Lung microvascular endothelial cell (primary cell): ENCODE measurements around the gene EXT2. TPM values are rescaled to one million over a fixed set of nuclear protein-coding genes. Genes with fewer than 3 reads are reported as not detected.

Experiments
- DNase-seq, 2 donors: peaks; one replicate each; pipeline versions ENCODE4 v3.0.0 to v3.0.0-alpha.2; 2010; ENCODE audit warnings: low read depth in 2 of 2
- total RNA-seq: library from RNA; depleted of rRNA; stranded (reverse); fragments of >200 nt; gene quantifications from 2 replicates; pipeline ENCODE4 v1.2.1, GENCODE V29; 2014

The EXT2 gene
- total RNA-seq, 1 donor from 2014 or later: 119 TPM

DNA sequence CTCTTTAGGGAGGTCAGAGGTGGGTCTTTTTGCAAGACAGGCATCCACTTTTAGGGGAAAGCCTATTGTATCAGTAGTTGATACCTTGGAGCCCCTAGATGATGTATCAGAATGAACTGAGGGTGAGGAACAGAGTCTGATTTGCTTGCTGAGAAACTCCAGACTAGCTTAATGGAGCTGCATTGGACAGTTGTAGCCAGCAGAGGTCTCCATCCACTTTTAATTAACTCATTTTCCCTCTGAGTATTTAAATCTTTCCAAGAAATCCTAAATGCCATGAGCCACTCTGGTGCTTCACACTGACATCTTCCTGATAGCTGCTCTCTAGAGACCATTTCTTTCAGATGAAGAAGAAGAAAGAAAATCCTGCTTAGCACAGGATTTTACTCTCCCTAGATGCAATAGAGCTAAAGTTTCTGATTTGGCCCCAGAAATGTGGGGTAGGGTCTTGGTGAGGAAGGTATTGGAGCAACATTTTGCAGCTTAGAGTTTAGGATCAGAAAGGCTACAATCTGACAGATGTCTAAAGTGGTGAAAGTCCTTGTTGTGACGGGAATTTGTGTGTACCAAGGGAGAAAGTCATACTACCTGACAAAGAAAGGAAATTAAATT, 38.0 kb downstream of the EXT2 start:
- DNase-seq: peak; percentile 55 to 68

DNA sequence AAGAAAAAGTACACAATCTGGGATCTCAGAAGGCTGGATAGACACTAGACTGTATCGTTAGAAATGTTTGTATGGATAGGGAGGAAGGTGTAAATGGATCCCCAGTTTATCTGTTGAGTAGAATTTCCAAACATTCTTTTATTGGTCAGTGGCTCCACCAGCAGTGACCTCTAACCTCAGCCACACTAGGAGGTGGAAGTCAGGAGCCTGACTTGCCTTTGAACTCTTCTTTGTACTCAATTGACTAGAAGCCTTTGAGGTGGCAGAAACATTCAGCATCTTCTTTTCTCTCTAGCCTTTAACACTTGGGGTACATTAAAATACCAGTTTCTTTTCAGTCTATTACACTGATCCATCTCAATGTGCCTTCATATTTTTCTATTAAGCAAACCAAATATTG, 39.1 kb downstream of the EXT2 start:
- DNase-seq: no peak

DNA sequence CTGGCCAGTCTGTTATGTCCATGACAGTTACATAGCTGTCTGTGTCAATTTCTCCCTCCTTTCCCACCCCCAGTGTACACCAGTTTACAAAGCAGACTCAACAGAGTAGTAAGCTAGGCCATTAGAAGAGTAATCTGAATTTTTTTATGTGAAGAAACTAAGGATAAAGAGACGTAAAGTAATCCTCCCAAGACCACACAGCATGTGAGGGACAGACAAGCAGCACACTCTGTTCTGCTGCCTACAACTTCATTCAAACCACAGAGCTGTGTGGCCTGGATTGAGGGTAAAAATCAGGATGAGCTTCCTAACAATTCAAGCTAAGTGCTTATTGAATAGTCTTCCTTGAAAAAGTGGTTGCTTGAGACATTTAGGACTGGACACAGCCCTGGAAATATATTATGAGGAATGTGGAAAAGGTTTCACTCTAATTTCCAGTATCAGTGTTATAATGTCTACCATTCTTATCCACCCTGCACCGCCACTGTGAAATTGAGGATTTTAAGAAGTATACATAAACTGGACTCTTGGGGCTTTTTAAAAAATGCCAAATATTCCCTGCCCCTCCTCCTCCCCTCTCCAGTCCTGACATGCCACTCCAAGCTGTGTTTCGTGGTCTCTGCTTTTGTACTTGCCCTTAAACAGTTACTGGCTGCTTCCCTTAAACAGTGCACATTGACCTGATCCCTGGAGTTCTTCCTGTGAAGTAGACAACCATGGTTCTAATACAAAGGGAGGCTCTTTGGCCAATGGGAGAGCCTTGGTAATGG, 40.9 kb downstream of the EXT2 start:
- no peak for DNase-seq

DNA sequence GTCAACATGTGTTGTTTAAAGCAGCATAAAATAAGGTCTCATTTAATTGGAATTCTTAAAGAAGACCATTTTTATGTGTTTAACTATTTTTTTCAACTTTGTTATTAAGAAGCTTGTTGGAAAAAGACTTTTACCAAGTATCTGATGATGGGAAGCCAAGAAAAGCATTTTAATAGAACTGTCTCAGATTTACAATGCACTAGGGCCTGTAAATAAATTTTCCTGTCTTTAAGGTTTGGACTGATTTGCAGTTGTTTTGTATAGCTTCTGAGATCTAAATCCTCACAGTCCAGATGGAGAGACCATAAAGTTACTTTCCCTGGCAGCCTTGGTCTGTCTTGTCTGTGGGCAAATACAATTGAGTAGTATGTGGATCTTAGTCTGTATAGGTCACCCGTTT, 41.6 kb downstream of the EXT2 start:
- no peak for DNase-seq

DNA sequence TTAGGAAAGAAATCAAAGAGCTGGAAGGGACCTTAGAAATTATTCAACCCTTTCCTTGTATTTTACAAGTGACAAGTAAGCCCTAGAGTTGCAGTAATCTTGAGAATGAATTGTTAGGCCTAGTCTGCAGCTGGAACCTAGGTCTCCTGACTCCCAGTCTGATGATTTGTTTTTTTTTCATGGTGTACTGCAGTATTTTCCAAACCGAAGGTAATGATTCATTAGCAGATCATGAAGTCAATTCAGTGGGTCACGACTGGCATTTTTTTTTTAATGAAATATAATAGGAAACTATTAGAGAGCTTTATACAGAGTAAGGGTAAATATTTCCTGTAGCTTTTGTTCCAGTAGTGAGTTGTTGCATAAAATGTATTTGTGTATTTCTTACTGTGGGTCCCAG, 42.8 kb downstream of the EXT2 start:
- peak; percentile 36 to 61 for DNase-seq

DNA sequence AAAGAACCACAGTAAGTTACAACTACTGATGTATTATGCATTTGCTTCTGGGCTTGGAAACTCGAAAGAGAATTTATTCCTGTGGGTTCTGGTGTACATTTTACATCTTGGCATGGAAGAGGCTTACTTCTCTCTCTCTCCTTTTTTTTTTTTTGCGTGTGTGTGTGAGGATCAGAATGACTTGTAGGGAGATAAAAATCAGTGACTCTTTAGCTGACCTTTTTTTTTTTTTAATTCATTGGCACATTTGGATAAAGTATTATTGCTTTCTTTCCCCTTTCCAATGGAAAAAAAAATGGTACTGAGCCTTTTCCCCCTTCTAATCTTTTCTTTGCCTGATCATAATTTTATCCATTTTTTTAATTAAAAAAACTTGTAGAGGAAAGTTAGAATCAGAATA, 43.5 kb downstream of the EXT2 start:
- no peak for DNase-seq

DNA sequence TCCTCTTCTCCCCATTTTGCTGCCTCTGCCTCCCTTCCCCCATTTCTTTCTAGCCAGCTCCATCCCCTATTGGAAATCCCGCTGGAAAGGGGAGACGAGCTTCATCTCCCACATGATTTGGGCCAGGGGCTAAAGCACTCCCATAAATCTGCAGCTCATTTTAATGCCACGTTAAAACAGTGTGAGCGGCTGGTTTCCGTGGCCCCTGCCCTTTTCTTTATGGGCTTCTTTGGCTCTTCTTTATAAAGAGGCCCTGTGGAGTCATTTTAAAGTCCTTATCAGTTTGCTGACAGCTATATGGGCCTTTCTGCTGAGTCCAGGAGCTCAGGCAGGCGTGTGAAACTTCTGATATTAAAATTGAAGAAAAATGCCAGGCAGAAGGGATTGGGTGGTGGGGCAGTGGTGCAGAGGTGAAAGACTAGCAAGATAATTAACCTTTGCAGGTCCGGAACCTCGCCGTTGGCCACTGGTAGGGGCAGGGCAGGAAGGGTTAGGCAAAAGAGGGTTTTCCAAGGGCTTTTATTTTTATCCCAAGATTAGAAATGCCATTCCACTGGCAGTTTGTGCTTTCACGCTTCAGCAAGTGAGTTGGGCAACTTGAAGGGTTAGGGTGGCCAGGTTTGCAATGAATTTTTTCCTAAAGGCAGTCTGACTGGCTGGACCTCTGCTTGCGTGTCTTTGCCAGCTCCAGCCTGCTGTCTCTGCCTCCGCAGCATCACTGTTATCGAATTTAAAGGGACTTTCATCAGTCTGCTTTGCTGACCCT, 44.3 kb downstream of the EXT2 start:
- no peak for DNase-seq

DNA sequence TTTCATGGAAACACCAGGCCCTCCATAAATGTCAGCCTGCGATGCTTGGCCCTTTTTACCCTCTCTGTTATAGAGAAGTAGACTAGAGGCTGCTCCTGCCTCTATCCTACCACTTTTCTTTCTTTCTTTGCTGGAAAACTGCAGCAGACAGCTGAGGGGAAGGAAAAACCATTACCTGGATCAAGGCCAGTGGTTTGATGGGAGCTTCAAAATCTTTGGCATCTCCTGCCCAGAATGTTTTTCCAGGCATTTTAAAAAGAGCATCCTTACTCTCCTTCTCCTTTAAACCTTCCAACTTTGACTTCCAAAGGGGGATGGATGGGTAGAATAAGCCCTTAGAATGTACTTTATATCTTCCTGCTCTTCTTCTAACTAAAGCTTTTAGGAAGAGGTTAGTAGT, 44.9 kb downstream of the EXT2 start:
- DNase-seq: no peak

DNA sequence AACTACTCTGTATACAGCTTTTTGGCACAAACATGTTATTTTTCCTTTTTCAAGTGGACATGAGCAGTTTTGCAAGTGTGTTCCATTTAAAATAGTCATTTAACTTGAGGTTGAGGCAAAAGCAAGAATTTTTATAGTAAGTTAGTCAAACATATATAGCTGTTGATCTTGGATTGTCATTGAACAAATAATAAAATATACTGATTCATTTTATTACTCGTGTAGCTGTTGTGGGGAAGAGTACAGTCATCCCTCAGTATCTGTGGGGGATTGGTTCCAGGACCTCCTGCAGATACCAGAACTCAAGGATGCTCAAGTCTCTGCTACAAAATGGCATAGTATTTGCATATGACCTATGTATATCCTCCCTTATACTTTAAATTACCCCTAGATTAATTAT, 45.3 kb downstream of the EXT2 start:
- no peak for DNase-seq

DNA sequence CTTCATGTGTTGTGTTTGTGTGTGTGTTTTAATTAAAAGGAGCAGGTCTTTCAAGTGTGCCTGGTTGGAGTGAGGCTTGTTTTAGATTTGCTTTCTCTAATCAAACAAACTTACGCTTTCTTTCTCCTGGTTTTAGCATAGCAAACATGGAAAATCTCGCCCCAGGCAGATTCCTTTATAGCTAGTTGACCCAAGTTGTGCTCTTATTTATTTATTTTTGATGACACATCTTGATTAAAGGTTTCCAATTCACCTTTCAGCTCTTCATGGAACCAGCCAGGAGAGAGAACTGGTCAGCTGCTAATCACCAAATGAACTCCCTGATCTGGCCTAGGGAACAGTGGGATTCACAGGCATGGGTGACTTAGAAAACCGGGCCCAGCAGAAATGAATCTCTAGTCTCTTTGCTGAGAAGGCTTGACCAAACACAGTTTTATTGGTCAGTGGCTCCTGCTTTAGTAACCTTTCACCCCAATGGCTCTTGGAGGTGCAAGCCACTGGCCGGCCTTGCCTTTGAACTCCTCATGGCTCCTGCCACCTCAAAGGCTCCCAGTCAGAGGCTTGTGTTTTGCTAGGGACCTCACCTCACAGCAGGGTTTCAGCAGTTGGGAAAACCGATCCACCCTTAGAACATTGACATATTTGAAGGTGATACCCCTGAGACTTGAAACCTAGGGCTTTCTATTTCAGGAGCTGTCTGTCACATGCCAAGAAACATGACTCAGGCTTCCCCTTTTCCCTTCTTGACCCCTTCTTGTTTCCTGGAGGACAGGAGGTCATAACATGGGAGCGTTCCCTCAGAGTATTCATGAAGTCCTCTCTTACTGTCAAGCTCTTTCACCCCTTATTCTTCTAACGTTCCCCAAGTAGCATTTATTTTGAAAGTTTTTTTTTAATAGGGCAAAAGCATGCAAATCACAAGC, 48.8 kb downstream of the EXT2 start:
- peak in 1 of 2 donors; percentile 37 for DNase-seq

DNA sequence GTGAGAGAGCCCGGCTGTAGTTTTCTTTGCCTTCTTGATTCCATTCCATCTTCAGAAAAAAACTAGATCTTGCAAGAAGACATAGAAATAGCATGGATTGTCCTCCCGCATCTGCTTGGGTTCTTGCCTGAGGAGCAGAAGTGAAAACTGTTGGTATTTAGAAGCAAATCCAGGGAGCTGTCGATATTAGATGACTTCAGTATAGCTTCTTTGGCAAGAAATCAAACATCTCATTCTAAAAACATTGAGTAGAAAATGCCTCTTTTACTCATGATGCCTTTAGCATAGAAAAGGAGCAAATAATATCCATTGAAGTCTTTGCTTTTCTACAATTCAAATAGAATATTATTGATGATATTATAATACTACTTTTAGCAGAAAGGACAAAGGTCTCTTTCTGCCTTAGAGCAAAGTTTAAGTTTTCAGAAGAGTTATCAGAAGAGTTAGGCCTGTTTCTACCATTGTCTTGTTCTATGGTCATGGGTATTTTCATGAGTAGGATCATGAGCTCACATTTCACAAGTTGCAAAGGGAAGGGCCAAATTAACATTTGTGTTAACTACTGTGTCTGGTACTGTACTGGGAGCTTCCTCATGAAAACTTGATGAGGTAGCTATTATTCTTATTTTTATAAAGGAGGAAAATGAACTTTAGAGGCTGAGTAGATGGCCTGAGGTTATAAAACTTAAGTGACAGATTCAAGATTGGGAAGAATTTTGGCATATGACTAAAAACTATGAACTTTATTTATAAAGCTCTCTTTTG, 49.7 kb downstream of the EXT2 start:
- DNase-seq: no peak

DNA sequence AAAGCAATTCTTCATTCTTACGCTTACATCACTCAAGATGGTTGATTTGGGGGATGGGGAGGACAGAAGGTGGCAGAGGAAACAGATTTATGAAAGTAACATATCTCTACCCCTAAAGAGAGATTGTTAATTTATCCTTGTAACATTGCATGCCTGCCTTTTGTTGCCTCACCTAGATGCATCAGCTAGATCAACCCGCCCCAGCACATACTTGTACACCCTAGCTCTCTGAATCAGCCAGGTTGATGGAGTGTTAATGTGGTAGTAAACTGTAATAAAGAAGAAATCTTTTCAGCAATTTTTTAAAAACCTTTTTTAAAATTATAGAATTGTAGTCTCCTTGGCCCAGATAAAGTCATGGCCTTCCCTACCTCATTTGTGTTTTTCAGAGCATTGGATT, 51.5 kb downstream of the EXT2 start:
- DNase-seq: no peak

DNA sequence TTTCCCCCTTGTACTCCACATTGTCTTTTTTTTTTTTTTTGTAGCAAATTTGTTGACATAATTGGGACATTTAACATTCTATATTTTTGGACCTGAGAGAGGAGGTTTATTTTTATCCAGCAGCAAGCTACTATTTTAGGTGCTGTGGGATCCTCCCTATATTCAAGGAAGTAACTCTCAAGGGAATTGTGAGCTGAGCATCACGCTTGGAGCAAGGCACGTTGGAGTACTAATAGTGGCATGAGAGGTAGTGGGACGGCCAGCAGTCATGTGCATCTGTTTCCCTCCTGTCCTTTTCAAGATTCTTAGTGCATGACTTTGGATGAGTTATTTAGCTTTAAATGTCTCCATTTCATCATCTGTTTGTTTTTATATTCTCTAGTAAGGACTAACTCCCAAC, 52.3 kb downstream of the EXT2 start:
- no peak for DNase-seq

DNA sequence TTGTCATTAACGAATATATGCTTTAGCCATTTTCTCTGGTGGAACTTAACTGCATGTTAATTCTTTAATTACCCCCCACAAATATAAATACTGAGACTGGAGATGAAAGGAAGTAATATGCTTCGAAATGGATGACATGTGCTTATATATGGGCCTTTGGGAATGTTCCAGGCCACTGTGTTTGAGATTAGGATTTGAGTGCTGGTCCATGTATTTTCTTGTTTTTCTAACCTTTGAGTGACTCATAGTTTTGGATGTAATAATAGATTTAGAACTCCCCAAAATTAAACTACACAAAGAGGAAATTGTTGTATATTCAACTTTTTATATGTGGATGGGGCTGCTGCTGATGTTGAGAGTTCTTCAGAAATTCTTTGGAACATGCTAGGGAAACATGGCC, 54.2 kb downstream of the EXT2 start:
- peak in 1 of 2 donors; percentile 13 for DNase-seq

DNA sequence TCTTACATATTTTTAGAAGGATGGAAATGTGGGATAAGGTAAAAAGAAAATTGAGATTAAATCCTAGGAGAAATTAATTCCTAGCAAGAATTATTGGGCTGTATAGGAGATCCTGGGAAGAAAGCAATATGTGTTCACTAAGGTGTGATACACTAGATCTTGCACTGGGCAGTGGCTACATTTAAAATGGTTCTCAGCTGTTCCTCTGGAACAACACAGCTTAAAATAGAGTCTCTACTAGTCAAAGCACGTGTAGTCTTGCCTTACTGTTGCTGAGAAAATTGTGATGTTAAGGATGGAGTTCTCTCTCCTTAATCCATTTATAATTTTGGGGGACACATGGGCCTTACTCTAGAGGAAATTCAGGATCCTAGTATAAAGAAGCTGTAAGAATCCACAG, 54.9 kb downstream of the EXT2 start:
- no peak for DNase-seq

DNA sequence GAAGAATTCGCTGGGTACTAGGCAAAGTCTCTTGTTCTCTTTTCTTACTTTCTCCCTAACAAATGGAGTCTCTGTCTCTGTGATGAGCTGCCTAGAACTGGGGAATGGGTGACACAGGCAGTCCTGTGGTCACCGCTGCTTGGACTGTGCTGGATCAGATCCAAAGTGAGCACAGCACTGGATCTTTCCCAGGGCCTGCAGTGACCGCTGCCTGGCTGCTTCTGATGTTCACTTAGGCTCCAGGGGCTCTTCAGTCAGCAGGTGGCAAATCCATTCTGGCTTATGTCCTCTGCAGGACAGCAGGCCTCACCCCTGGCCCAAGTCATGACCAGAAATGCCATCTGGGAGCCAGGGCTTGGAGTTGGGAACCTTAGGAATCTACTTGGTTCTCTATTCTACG, 61.5 kb downstream of the EXT2 start:
- no peak for DNase-seq

DNA sequence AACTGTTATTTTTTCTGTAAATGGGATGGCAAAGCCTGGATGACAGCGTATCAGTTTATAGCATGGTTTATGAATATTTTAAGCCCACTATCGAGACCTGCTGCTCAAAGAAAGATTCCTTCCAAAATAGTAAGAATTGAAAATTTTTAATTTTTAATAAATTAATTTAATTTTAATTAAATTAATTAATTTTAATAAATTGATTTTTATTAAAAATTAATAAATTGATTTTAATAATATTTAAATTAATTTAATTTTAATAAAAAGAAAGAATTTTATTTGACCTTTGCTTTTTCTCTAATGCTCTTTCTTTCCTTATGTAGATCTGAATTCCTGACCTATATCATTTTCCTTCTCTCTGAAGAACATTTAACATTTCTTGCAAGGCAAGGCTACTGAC, 62.9 kb downstream of the EXT2 start:
- no peak for DNase-seq

DNA sequence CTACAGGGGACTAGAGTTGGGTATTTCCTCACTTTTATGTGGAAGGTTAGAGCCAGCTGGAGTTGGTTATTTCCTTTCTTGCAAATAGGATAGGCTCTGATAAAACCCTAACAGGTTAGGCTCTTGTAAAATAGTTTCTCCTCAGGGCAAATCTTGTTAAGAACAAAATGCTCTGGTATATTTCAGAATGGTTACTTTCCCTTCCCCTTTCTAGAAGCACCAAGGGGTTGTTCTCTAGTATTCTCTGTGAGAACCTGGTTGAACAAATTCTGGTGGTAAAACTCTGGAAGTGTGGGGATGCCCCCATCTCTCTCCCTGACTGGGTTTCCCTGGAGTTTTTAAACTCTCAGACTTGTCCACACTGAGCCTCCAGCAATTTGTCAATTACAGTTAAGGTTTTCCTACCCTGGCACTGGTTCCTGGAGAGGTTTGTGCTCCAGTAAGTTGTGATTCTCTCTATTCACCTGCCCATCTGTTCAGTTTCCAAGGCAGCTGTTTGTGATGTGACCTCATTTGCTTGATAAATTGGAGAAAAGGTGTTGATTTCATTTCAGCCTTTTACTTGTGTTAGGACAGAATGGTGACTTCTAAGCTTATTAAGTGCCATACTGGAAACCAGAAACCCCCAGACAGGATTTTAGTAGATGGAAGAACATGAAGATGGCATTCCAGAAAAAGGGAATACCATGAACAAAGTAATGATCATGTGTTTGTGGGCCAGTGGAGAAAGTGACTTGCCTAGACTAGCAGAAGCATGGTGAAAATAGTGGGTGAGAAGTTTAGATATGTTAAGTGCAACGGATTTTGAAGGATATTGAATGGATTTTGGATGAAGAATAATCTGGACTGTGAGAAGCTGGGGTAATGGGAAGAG, 64.6 kb downstream of the EXT2 start:
- DNase-seq: no peak

DNA sequence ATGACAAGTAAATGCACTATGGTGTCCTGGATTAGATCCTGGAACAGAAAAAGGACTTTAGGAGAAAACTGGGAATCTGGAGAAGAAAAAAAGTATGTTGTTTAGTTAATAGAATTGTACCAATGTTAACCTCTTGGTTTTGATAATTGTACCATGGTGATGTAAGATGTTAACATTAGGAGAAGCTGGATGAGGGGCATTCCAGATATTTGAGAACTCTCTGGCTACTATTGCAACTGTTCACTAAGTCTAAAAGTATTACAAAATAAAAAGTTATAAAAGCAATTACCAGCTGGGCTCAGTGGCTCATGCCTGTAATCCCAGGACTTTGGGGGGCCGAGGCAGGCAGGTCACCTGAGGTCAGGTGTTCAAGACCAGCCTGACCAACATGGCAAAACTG, 66.5 kb downstream of the EXT2 start:
- no peak for DNase-seq

DNA sequence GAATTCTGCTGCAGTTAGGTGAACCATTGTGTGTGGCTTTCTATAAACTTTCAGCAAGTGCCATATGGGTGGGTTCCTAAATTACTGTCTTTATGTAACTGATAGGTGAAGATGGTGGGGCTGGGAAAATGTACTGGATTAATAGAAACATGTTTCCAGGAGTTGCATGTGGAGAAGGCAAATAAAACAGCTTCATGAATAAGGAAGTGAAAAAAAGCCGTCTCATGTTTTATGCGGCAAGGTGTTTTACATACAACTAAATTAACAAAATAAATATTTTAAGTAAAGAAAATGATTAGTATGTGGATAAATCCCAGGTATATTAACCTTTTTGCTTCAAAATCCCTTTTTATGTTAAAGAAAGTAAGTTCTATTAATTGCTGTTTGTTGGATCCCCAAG, 67.2 kb downstream of the EXT2 start:
- no peak for DNase-seq
